ENCODE results near the gene AFAP1L2. TPM values are rescaled to one million over a fixed set of nuclear protein-coding genes. Genes with fewer than 3 reads are reported as not detected.

The AFAP1L2 gene
- total RNA-seq, 2 experiments from 2014 or later: 0.36 to 0.50 TPM

DNA sequence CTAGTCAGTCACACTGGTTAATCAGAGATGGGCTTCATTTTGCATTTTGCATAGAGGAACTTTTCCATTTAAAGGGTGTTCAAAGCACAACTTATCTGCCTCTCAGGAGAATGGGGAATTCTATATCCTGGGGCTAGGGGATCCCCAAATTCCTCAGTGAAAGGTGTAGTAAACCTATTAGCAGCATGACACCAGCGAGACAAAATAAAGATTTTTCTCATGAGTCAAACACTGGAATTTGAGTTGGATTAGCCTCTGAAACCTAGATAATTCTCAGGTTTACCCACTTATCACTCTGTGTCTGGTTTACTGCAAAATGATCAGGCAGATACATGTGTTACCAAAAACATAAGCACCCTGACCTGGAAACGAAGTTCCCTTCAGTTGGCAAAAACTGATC is 2.1 kb downstream of the AFAP1L2 start:
- no peak for DNase-seq
- TF ChIP-seq, protein P1, sequence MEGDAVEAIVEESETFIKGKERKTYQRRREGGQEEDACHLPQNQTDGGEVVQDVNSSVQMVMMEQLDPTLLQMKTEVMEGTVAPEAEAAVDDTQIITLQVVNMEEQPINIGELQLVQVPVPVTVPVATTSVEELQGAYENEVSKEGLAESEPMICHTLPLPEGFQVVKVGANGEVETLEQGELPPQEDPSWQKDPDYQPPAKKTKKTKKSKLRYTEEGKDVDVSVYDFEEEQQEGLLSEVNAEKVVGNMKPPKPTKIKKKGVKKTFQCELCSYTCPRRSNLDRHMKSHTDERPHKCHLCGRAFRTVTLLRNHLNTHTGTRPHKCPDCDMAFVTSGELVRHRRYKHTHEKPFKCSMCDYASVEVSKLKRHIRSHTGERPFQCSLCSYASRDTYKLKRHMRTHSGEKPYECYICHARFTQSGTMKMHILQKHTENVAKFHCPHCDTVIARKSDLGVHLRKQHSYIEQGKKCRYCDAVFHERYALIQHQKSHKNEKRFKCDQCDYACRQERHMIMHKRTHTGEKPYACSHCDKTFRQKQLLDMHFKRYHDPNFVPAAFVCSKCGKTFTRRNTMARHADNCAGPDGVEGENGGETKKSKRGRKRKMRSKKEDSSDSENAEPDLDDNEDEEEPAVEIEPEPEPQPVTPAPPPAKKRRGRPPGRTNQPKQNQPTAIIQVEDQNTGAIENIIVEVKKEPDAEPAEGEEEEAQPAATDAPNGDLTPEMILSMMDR (IDR thresholded peaks at IDR 0.05): no peak
- no peak overlapping the region for H3K27ac Mint-ChIP-seq
- Histone ChIP-seq H3K27ac (ENCODE audit: low read depth in 1 of 2, low read length in 2 of 2) (no peak overlapping the region), H3K36me3 (ENCODE audit: insufficient read depth, low read length) (no peaks in the 10 kb centered on the region), H3K9me3 (ENCODE audit: control insufficient read depth in 1 of 2, insufficient read depth in 1 of 2, low read length in 2 of 2) (peaks cover 0 to 5% of the 10 kb centered on the region in 2 experiments), H3K4me1 (ENCODE audit: insufficient read depth, low read length) (peaks cover 15% of the 10 kb centered on the region), H3K4me3 (ENCODE audit: low read length) (no peak overlapping the region), H3K27me3 (ENCODE audit: control insufficient read depth in 1 of 2, insufficient read depth in 2 of 2, low read length in 2 of 2) (peaks cover 57 to 58% of the 10 kb centered on the region in 2 experiments)
- POLR2A ChIA-PET: no interaction called here
- intact Hi-C loops (cut with DNase I, micrococcal nuclease): no loop called here
- H3K4me1 Mint-ChIP-seq (ENCODE audit: low read depth): peaks cover 8% of the 10 kb centered on the region
- CTCF ChIA-PET: no interaction called here
- H3K4me3 Mint-ChIP-seq: no peak overlapping the region
- H3K27me3 Mint-ChIP-seq: peaks cover 76% of the 10 kb centered on the region
- ATAC-seq (ENCODE audit: poor library complexity): no peak
- H3K9me3 Mint-ChIP-seq: peaks cover 3% of the 10 kb centered on the region
- no peaks in the 10 kb centered on the region for H3K36me3 Mint-ChIP-seq (ENCODE audit: low read depth)

- Histone ChIP-seq H3K4me1 (ENCODE audit: insufficient read depth, low read length) (peaks cover 15% of the 10 kb centered on the region), H3K36me3 (ENCODE audit: insufficient read depth, low read length) (no peaks in the 10 kb centered on the region), H3K4me3 (ENCODE audit: low read length) (no peak overlapping the region), H3K9me3 (ENCODE audit: control insufficient read depth in 1 of 2, insufficient read depth in 1 of 2, low read length in 2 of 2) (peaks cover 0 to 5% of the 10 kb centered on the region in 2 experiments), H3K27ac (ENCODE audit: low read depth in 1 of 2, low read length in 2 of 2) (no peak overlapping the region), H3K27me3 (ENCODE audit: control insufficient read depth in 1 of 2, insufficient read depth in 2 of 2, low read length in 2 of 2) (peaks cover 57 to 58% of the 10 kb centered on the region in 2 experiments)
- ChIA-PET POLR2A (no interaction called here), CTCF (no interaction called here)
- Mint-ChIP-seq H3K27me3 (peaks cover 80% of the 10 kb centered on the region), H3K4me3 (no peak overlapping the region), H3K4me1 (ENCODE audit: low read depth) (peaks cover 8% of the 10 kb centered on the region), H3K9me3 (peaks cover under 1% of the 10 kb centered on the region), H3K36me3 (ENCODE audit: low read depth) (no peaks in the 10 kb centered on the region), H3K27ac (no peak overlapping the region)
- DNase-seq: no peak
- ATAC-seq (ENCODE audit: poor library complexity): no peak
- intact Hi-C loops (cut with DNase I, micrococcal nuclease): no loop called here
- TF ChIP-seq, protein P1 (IDR thresholded peaks at IDR 0.05): no peak
Measured at GRCh38 chr10:114401195-114401791, 3.0 kb downstream of the AFAP1L2 start.

GRCh38 chr10:114400091-114400490 is 4.2 kb downstream of the AFAP1L2 start:
- Histone ChIP-seq H3K4me1 (ENCODE audit: insufficient read depth, low read length) (peaks cover 15% of the 10 kb centered on the region), H3K4me3 (ENCODE audit: low read length) (no peak overlapping the region), H3K27me3 (ENCODE audit: control insufficient read depth in 1 of 2, insufficient read depth in 2 of 2, low read length in 2 of 2) (peaks cover 54 to 56% of the 10 kb centered on the region in 2 experiments), H3K9me3 (ENCODE audit: control insufficient read depth in 1 of 2, insufficient read depth in 1 of 2, low read length in 2 of 2) (peaks cover 0 to 4% of the 10 kb centered on the region in 2 experiments), H3K36me3 (ENCODE audit: insufficient read depth, low read length) (no peaks in the 10 kb centered on the region), H3K27ac (ENCODE audit: low read depth in 1 of 2, low read length in 2 of 2) (no peak overlapping the region)
- no peak for DNase-seq
- intact Hi-C loops (cut with DNase I, micrococcal nuclease): no loop called here
- Mint-ChIP-seq H3K36me3 (ENCODE audit: low read depth) (no peaks in the 10 kb centered on the region), H3K4me3 (no peak overlapping the region), H3K9me3 (no peaks in the 10 kb centered on the region), H3K27me3 (peaks cover 83% of the 10 kb centered on the region), H3K4me1 (ENCODE audit: low read depth) (peaks cover 8% of the 10 kb centered on the region), H3K27ac (no peak overlapping the region)
- TF ChIP-seq, protein P1 (IDR thresholded peaks at IDR 0.05): no peak
- ChIA-PET POLR2A (no interaction called here), CTCF (no interaction called here)
- no peak for ATAC-seq (ENCODE audit: poor library complexity)
